Left renal cortex interstitium (tissue), 4 donors: Measurements from ENCODE around the gene PLA2G4C. TPM values are rescaled to one million over a fixed set of nuclear protein-coding genes. Genes with fewer than 3 reads are reported as not detected.
"Not testable (repeated sequence)": the region's sequence is repeated elsewhere in the genome, so short reads cannot be mapped to it uniquely, and the experiment has no call there.

Experiments used
- DNase-seq, 4 donors: peaks; one replicate each; pipeline ENCODE4 v3.0.0-alpha.2; 2013; ENCODE audit warnings: low read depth in 4 of 4, low spot score in 2 of 4, missing footprints in 1 of 4
- polyA plus RNA-seq, 4 donors: library from polyadenylated mRNA; unstranded; fragments of 120-200 nt; gene quantifications; one replicate each; pipeline ENCODE4 v1.2.1, GENCODE V29; 2013; ENCODE audit not compliant: insufficient read length in 4 of 4

Gene PLA2G4C
- polyA plus RNA-seq, 4 donors: 4.3 to 8.4 (median 5.4) TPM

DNA sequence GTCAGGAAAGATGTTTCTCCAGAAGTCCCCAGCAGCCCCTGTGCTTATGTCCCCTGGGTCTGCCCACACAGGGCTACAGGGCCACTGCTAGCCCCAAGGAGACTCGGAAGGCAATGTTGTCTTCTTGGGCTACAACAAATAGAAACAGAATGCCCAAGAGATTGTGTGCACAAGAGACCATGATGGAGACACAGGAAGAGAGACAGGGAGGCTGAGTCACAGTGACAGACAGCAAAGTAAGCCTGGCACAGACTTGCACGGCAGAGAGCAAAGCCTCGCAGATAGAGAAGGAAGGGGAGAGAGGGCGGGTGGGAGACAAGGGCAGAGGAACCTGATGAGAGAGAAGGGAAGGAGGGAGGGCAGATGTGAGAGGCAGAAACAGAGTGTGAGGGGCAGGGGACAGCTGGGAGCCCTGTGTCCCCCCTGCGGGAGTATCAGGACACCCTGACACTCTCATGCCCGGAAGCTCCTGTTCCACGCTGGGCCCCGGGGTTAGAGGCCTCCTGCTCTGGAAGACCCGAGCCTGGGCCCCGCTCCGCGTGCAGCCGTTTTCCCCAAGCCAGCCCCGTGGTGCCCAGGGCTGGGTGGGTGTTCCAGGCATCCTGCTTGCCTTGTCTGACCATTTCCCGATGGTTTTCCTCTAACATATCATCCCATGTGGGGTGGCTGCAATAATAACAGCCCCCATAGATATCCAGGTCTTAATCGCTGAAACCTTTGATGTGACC is 2.7 kb upstream of the PLA2G4C start:
- no peak for DNase-seq

- DNase-seq: no peak
These were observed 663 bp upstream of the PLA2G4C start for GRCh38 chr19:48111280-48111679.

DNA sequence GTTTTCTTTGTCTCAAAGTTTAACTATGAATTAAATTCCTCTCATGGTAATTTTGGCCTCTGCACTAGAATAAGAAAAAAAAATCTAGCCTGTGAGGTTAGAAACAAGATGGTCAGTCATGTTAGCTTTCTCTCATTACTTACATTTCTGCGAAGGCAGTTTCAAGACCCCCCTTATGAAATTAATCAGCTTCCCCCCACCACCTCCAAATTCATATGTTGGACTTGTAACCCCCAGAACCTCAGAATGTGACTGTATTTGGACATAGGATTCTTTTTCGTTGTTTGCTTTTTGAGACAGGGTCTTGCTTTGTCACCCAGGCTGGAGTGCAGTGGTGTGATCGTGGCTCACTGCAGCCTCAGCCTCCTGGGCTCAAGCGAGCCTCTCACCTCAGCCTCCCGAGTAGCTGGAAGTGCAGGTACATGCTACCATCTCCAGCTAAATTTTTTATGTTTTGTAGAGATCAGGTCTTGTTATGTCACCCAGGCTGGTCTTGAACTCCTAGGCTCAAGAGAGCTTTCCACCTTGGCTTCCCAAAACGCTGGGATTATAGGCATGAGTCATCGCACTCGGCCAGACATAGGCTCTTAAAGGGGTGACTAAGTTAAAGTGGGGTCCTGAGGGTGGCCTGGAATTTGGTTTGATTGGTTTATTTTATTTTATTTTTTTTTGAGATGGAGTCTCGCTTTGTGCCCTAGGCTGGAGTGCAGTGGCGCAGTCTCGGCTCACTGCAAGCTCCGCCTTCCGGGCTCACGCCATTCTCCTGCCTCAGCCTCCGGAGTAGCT is 1.4 kb downstream of the PLA2G4C start:
- no peak for DNase-seq

DNA sequence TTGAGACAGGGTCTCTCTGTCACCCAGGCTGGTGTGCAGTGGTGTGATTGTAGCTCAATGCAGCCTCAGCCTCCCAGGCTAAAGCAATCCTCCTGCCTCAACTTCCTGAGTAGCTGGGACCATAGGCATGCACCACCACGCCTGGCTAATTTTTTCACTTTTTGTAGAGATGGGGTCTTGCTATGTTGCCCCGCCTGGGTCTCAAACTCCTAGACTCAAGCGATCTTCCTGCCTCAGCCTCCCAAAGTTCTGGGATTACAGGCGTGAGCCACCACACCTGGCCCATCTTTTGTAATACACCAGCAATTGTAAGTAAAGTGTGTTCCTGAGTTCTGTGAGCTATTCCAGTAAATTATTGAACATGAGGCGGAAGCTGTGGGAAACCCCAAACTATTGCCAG is 6.7 kb downstream of the PLA2G4C start:
- no peak for DNase-seq

DNA sequence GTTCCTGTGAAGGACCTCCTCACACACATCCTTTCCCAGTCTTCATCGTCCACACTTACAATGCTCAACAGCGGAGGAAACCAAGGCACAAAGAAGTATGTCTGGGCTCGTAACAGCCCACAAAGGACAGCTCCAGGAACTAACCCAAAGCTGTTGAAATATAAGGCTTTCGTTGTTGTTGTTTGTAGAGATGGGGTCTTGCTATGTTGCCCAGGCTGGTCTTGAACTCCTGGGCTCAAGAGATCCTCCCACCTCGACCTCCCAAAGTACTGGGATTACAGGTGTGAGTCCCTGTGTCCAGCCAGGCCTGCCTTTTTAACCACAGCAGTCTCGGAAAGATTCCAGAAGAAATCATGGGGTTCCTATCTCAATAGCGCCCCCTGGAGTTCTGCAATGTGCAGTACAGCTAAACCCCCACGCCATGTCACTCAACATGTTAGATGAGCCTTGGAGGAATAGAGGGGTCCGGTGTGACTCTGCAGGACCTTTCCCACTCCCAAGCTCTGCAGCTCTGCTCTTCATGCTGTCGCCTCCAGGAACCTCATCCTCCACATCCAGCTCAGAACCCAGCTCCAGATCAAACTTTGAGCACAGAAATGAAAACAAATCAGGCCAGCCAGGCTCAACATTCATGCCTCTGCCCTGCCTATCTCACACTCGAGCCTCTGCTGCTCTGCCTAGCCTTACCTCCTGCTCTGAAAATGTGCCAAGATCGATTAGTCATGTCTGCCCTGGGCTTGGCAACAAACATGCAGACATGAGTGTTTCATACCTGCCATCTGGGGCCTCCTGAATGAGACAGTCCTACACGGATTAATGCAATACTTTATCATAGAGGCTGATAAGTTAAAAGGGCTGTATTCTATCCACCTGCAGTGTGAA is 7.5 kb downstream of the PLA2G4C start:
- DNase-seq: no peak

- DNase-seq: no peak
These were observed 14.9 kb downstream of the PLA2G4C start for GRCh38 chr19:48095612-48096175.

GRCh38 chr19:48094855-48095203 is 15.8 kb downstream of the PLA2G4C start:
- DNase-seq: no peak

DNA sequence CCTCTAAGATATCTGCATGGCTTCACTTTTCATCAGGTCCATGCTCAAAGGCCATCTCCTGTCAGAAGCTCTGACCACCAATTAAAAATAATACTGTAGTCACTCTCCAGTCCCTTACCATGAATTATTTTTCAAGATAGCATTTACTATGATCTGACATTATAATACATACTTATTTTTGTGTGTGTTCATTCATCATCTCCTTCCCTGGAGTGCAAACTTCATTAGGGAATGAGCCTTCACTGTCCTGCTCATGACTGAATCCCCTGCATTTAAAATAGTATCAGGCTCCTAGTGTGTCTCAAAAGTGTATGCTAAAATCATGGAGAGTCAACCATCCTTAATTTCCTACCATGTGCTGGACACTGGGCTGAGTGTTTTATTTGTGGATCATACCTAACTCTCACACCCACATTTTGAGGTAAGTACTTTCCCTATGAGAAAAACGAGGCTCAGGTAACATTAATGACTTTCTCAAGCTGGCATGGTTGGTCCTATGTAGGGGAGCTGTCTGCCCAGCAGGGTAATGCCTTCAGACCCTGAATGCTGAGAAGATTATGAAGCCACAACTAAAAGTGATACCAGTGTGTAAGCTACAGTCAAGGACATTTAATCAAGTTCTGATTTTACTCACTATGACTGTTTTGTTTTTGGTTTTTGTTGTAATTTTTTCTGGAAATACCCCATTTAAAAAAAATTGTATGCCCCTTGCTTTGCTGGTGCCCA is 16.3 kb downstream of the PLA2G4C start:
- DNase-seq: no peak

DNA sequence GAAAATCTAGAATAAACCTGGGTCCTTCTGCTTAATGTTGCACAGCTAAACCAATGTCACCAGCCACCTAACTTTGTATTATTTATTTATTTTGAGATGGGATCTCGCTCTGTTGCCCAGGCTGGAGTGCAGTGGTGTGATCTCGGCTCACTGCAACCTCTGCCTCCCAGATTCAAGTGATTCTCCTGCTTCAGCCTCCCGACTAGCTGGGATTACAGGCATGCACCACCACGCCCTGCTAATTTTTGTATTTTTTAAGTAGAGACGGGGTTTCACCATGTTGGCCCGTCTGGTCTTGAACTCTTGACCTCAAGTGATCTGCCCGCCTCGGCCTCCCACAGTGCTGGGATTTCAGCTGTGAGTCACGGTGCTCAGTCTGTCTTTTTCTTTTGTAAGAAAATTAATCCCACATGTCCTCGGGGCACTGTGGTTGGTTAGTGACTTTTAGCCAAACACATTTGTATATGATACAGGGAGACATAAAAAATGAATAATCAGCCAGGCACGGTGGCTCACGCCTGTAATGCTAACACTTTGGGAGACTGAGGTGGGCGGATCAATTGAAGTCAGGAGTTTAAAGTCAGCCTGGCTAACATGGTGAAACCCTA is 19.4 kb downstream of the PLA2G4C start:
- not testable (repeated sequence) for DNase-seq

DNA sequence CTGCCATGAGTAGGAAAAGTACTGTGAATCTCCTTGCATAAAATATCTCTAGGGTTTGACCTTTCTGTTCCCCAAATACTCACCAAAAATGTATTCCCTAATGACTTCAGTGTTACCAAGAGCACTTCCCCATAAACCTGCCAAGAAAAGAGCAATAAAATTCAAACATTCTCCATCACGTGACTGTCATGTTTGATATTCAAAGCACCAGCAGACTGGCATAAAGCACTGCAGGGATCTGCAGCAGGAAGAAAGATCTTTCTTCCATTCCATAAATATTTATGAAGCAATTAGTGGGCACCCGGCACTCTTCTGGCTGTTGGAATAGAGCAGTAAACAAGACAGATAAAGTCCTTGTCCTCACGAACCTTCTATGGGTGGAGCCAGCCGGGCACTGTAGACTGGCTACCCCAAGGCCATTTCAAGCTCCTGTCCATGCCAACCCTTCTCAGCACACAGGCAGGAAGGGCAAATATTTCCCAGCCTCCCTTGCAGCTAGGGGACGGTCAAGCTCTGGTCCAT is 20.3 kb downstream of the PLA2G4C start:
- DNase-seq: no peak

DNA sequence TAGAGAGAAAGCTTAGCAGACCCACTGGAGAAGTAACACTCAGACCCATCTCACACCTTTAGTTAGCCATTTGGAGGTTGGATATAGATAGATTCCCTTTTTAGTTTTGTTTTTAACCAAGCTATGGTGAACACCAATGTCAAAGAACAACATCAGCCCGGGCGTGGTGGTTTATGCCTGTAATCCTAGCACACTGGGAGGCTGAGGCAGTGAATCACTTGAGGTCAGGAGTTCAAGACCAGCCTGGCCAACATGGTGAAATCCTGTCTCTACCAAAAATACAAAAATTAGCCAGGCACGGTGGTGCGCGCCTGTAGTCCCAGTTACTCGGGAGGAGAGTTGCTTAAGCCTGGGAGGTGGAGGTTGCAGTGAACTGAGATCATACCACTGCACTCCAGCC is 21.6 kb downstream of the PLA2G4C start:
- DNase-seq: not testable (repeated sequence)

- no peak for DNase-seq
These were observed 24.4 kb downstream of the PLA2G4C start for GRCh38 chr19:48085904-48086864.

GRCh38 chr19:48085076-48085475 is 25.5 kb downstream of the PLA2G4C start:
- no peak for DNase-seq

DNA sequence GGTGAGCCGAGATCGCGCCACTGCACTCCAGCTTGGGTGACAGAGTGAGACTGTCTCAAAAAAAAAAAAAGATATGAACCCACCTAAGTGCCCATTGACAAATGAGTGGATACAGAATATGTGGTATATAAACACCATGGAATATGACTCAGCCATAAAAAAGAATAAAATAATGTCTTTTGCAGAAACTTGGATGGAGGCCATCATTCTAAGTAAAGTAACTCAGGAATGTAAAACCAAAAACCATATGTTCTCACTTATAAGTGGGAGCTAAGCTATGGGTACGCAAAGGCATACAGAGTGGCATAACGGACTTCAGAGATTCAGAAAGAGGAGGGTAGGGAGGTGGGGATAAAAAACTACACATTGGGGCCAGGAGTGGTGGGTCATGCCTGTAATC is 29.5 kb downstream of the PLA2G4C start:
- no peak for DNase-seq

GRCh38 chr19:48070177-48070769 is 40.3 kb downstream of the PLA2G4C start:
- not testable (repeated sequence) for DNase-seq

GRCh38 chr19:48069435-48069834 is 41.2 kb downstream of the PLA2G4C start:
- DNase-seq: no peak

GRCh38 chr19:48064509-48064908 is 46.1 kb downstream of the PLA2G4C start:
- DNase-seq: no peak
